ENCODE results near the gene ADARB1.

ADARB1 gene

DNA sequence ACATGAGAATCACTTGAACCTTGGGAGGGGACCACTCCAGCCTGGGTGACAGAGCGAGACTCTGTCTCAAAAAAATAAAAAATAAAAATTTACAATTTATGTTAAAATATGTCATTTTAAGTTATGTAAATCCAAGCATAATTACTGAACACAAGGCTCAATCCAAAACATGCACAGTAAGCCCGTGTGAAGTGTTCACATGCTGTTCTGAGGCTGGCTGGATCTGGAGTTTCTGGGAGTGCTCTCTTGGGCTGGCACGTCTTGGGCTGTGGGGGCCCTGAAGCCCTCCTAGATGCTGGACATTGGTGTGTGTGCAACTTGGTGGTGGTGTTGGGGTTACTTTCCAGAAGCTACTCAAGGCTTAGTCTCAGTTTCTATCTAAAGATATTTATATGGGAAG, 25.2 kb downstream of the ADARB1 start:
- peaks cover 5% of the 10 kb centered on the region for H3K4me1 ChIP-seq (ENCODE audit: control insufficient read depth, insufficient read depth, low read length)
- no peak overlapping the region for H3K4me3 ChIP-seq (ENCODE audit: low read length)
- H3K36me3 ChIP-seq (ENCODE audit: control insufficient read depth, insufficient read depth, low read length): no peaks in the 10 kb centered on the region
- H3K9ac ChIP-seq (ENCODE audit: low read length): no peak overlapping the region
- H3K27ac ChIP-seq (ENCODE audit: low read depth, low read length): no peak overlapping the region
- H3K27me3 ChIP-seq (ENCODE audit: control insufficient read depth, insufficient read depth, low read length): no peaks in the 10 kb centered on the region

- no peak overlapping the region for H3K9ac ChIP-seq (ENCODE audit: low read length)
- H3K4me1 ChIP-seq (ENCODE audit: control insufficient read depth, insufficient read depth, low read length): peaks cover 15% of the 10 kb centered on the region
- no peak overlapping the region for H3K4me3 ChIP-seq (ENCODE audit: low read length)
- H3K27me3 ChIP-seq (ENCODE audit: control insufficient read depth, insufficient read depth, low read length): no peaks in the 10 kb centered on the region
- H3K27ac ChIP-seq (ENCODE audit: low read depth, low read length): no peak overlapping the region
- no peaks in the 10 kb centered on the region for H3K36me3 ChIP-seq (ENCODE audit: control insufficient read depth, insufficient read depth, low read length)
Measured at GRCh38 chr21:45100866-45101265, 26.5 kb downstream of the ADARB1 start.

DNA sequence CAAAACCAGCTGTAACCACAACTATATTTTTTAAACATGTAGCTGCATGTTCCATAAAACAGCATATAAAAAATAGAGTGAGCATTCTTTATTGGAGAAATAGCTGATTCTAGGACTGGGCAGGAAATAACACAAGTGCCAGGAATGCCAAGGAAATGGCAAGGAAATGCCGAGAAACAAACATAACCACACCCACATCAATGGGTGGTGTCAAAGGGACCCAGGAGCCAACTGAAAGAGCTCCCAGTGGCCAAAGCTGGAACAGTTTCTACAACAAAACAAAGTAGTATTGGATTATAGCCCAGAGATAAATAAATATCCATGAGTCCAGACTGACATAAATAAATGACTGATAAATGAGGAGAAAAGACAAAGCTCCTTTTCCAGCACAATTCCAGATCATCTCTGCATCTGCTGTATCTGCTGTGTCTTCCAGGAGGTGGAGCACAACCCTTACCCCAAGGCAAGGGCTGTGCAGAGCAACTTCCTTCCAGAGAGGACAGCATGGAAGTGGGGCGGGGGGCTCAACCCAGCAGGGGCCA, 28.1 kb downstream of the ADARB1 start:
- H3K9ac ChIP-seq (ENCODE audit: low read length): no peak overlapping the region
- H3K27ac ChIP-seq (ENCODE audit: low read depth, low read length): no peak overlapping the region
- no peaks in the 10 kb centered on the region for H3K36me3 ChIP-seq (ENCODE audit: control insufficient read depth, insufficient read depth, low read length)
- H3K27me3 ChIP-seq (ENCODE audit: control insufficient read depth, insufficient read depth, low read length): no peaks in the 10 kb centered on the region
- H3K4me3 ChIP-seq (ENCODE audit: low read length): no peak overlapping the region
- H3K4me1 ChIP-seq (ENCODE audit: control insufficient read depth, insufficient read depth, low read length): peaks cover 21% of the 10 kb centered on the region

DNA sequence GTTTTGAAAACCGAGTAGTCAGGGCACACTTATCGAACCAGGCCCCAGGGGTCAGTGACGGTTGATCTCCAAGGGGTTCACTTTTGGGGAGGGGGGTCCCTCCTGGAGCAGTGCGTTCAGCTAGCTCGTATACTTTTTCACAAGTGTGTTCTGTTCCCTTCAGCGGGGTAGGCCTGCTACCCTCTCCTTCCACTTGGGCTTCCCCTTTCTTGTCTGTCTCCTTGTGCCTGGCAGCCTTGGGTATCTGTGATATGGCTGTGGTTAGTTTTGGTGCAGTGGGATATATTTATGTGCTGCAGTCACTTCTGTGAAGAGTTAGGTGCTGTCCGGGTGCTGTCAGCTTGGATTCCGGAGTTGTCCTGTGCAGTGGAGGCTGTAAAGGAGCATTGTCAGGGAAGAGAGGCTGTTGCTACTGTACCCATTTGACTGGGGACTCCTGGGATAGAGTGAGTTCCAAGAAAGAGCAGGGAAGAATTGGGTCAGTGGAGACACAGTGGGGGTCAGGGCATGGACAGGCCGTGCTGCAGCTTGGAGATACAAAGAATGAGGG, 29.7 kb downstream of the ADARB1 start:
- Histone ChIP-seq H3K27me3 (ENCODE audit: control insufficient read depth, insufficient read depth, low read length) (no peaks in the 10 kb centered on the region), H3K4me3 (ENCODE audit: low read length) (no peak overlapping the region), H3K9ac (ENCODE audit: low read length) (no peak overlapping the region), H3K4me1 (ENCODE audit: control insufficient read depth, insufficient read depth, low read length) (peaks cover 21% of the 10 kb centered on the region), H3K36me3 (ENCODE audit: control insufficient read depth, insufficient read depth, low read length) (no peaks in the 10 kb centered on the region), H3K27ac (ENCODE audit: low read depth, low read length) (no peak overlapping the region)

DNA sequence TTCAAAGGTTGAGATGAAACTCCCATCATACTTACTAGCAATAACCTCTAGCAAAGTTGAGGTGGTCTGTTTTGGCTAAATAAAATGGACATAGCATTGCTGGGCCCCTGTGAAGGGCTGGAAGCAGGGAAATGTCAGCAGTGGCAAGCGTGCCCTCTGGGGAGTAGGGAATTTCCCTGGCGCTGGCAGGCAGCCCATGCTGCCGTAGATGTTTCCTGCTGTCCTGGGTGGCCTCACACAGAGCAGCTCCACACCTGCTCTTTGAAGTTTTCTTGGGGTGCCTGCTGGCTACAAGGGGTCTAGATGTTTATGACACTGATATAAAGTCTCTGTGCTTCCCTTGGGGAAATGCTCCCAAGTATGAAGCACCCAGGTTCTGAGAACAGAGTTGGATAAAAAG, 30.2 kb downstream of the ADARB1 start:
- Histone ChIP-seq H3K36me3 (ENCODE audit: control insufficient read depth, insufficient read depth, low read length) (no peaks in the 10 kb centered on the region), H3K27me3 (ENCODE audit: control insufficient read depth, insufficient read depth, low read length) (no peaks in the 10 kb centered on the region), H3K4me1 (ENCODE audit: control insufficient read depth, insufficient read depth, low read length) (peaks cover 23% of the 10 kb centered on the region), H3K4me3 (ENCODE audit: low read length) (peak overlapping the region; percentile 16), H3K9ac (ENCODE audit: low read length) (no peak overlapping the region), H3K27ac (ENCODE audit: low read depth, low read length) (no peak overlapping the region)

GRCh38 chr21:45105906-45106485, 31.6 kb downstream of the ADARB1 start:
- Histone ChIP-seq H3K36me3 (ENCODE audit: control insufficient read depth, insufficient read depth, low read length) (no peaks in the 10 kb centered on the region), H3K27ac (ENCODE audit: low read depth, low read length) (peak overlapping the region; percentile 62), H3K4me3 (ENCODE audit: low read length) (no peak overlapping the region), H3K4me1 (ENCODE audit: control insufficient read depth, insufficient read depth, low read length) (peaks cover 27% of the 10 kb centered on the region), H3K9ac (ENCODE audit: low read length) (no peak overlapping the region), H3K27me3 (ENCODE audit: control insufficient read depth, insufficient read depth, low read length) (no peaks in the 10 kb centered on the region)

- H3K4me1 ChIP-seq (ENCODE audit: control insufficient read depth, insufficient read depth, low read length): peaks cover 31% of the 10 kb centered on the region
- no peaks in the 10 kb centered on the region for H3K27me3 ChIP-seq (ENCODE audit: control insufficient read depth, insufficient read depth, low read length)
- no peak overlapping the region for H3K9ac ChIP-seq (ENCODE audit: low read length)
- no peaks in the 10 kb centered on the region for H3K36me3 ChIP-seq (ENCODE audit: control insufficient read depth, insufficient read depth, low read length)
- H3K27ac ChIP-seq (ENCODE audit: low read depth, low read length): no peak overlapping the region
- H3K4me3 ChIP-seq (ENCODE audit: low read length): no peak overlapping the region
Measured at GRCh38 chr21:45108034-45108790, 33.8 kb downstream of the ADARB1 start.

DNA sequence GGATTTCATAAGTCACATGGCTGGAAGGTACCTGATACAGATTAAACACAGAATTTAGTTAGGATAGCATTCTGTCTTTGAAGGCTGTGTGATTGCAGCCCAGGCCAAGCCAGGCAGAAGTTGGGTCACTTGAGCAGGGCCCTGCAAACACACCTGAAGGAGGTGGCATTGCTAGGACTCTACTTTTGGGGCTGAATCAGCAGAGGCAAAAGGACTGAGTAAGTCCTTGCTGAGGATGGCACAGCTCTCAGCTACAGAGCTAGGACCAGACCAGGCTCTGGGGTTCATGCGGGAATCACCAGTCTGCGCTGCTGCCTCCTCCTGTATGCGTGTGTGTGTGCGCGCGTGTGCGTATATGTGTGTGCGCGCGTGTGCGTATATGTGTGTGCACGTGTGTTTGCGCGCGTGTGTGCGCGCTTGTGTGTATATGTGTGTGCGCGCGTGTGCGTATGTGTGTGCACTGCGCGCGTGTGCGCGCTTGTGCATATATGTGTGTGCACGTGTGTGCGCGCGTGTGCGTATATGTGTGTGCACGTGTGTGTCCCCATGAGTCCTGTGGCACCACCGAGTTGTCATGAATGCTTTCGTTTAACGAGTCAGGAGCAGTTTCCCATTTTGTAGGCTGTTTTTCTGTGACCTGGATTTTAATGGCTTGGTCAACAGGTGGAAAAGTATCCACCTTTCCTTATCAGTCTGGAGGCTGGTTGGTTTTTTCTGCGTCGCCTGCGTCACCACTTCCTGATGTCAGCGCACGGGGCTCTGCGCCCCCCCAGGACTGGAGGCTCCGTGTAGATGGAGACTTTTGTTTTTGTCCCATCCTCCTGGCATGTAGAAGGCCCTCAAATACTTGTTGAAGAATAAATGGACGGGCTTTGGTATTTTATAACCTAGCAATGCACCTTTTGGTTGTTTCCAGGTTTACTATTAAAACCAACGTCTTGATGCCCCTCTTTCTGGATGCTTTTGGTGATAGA, 34.7 kb downstream of the ADARB1 start:
- Histone ChIP-seq H3K36me3 (ENCODE audit: control insufficient read depth, insufficient read depth, low read length) (no peaks in the 10 kb centered on the region), H3K9ac (ENCODE audit: low read length) (no peak overlapping the region), H3K4me1 (ENCODE audit: control insufficient read depth, insufficient read depth, low read length) (peaks cover 38% of the 10 kb centered on the region), H3K27ac (ENCODE audit: low read depth, low read length) (no peak overlapping the region), H3K27me3 (ENCODE audit: control insufficient read depth, insufficient read depth, low read length) (no peaks in the 10 kb centered on the region), H3K4me3 (ENCODE audit: low read length) (peak overlapping the region; percentile 32)

DNA sequence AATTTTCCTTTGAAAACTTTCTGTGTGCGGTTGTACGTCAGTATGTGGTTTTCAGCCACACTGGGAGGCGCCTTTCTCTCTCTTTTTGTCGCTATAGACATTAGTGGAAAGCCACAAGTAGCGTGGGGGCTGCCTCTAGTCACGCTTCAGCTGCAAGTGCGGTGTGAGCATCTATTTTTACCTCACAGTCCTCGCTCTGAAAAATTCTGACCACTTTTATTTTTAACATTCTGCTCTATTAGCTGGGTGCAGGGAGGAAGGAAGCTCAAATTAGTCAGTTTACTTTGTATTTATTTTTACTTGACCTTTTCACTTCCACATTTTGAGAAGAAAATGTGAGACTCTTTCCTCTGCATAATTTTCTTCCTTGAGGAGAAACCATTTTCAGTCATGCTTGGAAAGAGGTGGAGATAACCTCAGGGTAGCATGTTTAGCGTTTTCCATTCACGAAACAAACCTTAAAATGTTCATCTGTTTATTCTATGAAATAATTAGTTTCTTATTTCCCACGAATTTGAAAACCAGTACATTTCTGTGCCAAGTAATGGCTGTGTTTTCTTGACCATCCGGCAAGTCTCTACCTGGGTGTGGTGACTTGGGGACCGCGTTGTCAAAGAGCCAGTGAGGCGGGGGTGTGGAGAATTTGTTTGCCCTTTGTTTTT, 35.6 kb downstream of the ADARB1 start:
- H3K27ac ChIP-seq (ENCODE audit: low read depth, low read length): no peak overlapping the region
- H3K9ac ChIP-seq (ENCODE audit: low read length): no peak overlapping the region
- no peaks in the 10 kb centered on the region for H3K27me3 ChIP-seq (ENCODE audit: control insufficient read depth, insufficient read depth, low read length)
- H3K4me3 ChIP-seq (ENCODE audit: low read length): no peak overlapping the region
- H3K36me3 ChIP-seq (ENCODE audit: control insufficient read depth, insufficient read depth, low read length): no peaks in the 10 kb centered on the region
- H3K4me1 ChIP-seq (ENCODE audit: control insufficient read depth, insufficient read depth, low read length): peaks cover 33% of the 10 kb centered on the region

GRCh38 chr21:45110873-45111624, 36.7 kb downstream of the ADARB1 start:
- H3K4me3 ChIP-seq (ENCODE audit: low read length): no peak overlapping the region
- no peak overlapping the region for H3K27ac ChIP-seq (ENCODE audit: low read depth, low read length)
- H3K9ac ChIP-seq (ENCODE audit: low read length): no peak overlapping the region
- H3K27me3 ChIP-seq (ENCODE audit: control insufficient read depth, insufficient read depth, low read length): no peaks in the 10 kb centered on the region
- H3K4me1 ChIP-seq (ENCODE audit: control insufficient read depth, insufficient read depth, low read length): peaks cover 27% of the 10 kb centered on the region
- H3K36me3 ChIP-seq (ENCODE audit: control insufficient read depth, insufficient read depth, low read length): no peaks in the 10 kb centered on the region

- Histone ChIP-seq H3K4me3 (ENCODE audit: low read length) (no peak overlapping the region), H3K27ac (ENCODE audit: low read depth, low read length) (no peak overlapping the region), H3K36me3 (ENCODE audit: control insufficient read depth, insufficient read depth, low read length) (no peaks in the 10 kb centered on the region), H3K27me3 (ENCODE audit: control insufficient read depth, insufficient read depth, low read length) (no peaks in the 10 kb centered on the region), H3K9ac (ENCODE audit: low read length) (no peak overlapping the region), H3K4me1 (ENCODE audit: control insufficient read depth, insufficient read depth, low read length) (peaks cover 21% of the 10 kb centered on the region)
Measured at GRCh38 chr21:45111703-45112102, 37.3 kb downstream of the ADARB1 start.
